Central memory CD8-positive, alpha-beta T cell (primary cell): ENCODE data around the gene KIF1A.
"Not testable (repeated sequence)": the region's sequence is repeated elsewhere in the genome, so short reads cannot be mapped to it uniquely, and the experiment has no call there.

Experiments
- ATAC-seq: fragments of 150-1000 bp; cut with Tn5 transposase; replicated peaks from 2 replicates; pipeline ENCODE4 v1.10.0; 2022; ENCODE audit warnings: mild to moderate bottlenecking, moderate FRiP score, moderate number of reproducible peaks; ENCODE audit not compliant: poor library complexity, severe bottlenecking; ENCODE audit errors: extremely low read depth
- DNase-seq, 2 donors: peaks; one replicate each; pipeline ENCODE4 v3.0.0; 2021; ENCODE audit warnings: low spot score in 2 of 2
- H3K27ac Mint-ChIP-seq: one replicate; pipeline ENCODE4 v1.8.0; 2022; ENCODE audit warnings: low read depth, mild to moderate bottlenecking, moderate library complexity, mixed read lengths
- H3K27me3 Mint-ChIP-seq: one replicate; pipeline ENCODE4 v1.8.0; 2022; ENCODE audit warnings: mixed read lengths
- H3K36me3 Mint-ChIP-seq: one replicate; pipeline ENCODE4 v1.8.0; 2022; ENCODE audit warnings: mild to moderate bottlenecking, moderate library complexity, mixed read lengths; ENCODE audit not compliant: insufficient read depth
- H3K4me1 Mint-ChIP-seq: one replicate; pipeline ENCODE4 v1.8.0; 2022; ENCODE audit warnings: mixed read lengths
- H3K4me3 Mint-ChIP-seq: one replicate; pipeline ENCODE4 v1.8.0; 2022; ENCODE audit warnings: mild to moderate bottlenecking, moderate library complexity, mixed read lengths
- H3K9me3 Mint-ChIP-seq: one replicate; pipeline ENCODE4 v1.8.0; 2022; ENCODE audit warnings: mixed read lengths

The KIF1A gene

DNA sequence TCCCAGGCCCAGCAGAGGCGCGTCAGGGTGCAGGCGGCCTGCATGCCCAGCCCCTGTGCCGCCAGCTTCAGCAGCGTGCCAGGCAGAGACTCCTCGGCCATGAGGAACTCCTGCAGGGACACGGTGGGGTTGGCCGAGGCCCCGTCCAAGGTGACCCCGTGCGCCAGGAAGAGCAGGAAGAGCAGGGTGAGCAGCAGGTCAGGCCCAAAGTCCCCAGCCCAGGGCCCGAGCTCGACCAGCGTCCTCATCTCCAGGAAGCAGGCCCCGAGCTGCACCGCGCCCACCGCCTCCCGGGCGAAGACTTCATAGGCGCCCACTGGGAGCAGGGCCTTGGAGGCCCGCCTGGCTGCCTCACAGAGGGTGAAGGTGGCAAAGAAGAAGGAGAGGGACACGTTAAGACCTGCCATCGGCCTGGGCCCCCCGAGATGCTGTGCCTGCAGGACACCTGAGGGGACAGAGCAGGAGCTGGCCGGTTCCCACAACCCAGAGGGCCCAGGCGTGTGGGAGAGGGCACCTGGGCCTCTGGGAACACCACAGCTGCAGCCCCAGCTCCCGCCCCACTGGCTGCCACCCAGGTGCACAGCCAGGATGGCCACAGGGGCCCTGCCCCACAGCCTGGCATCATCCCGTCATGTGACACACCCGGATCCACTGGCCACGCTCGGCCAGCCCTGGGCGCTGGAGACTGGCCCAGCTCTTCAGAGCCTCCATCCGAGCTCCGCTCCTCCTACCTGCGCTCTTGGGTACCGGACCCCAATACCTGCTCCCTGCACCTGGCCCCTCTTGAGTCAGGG is 137.4 kb downstream of the KIF1A start, which contains the start of gene AQP12B:
AQP12B (minus strand) TSS at position 455 of the 794 bp plus-strand sequence; CDS start at position 407, 48 bp downstream.
- not testable (repeated sequence) for H3K9me3 Mint-ChIP-seq
- peak within 1 kb of the TSS; percentile 80 for H3K27ac Mint-ChIP-seq

DNA sequence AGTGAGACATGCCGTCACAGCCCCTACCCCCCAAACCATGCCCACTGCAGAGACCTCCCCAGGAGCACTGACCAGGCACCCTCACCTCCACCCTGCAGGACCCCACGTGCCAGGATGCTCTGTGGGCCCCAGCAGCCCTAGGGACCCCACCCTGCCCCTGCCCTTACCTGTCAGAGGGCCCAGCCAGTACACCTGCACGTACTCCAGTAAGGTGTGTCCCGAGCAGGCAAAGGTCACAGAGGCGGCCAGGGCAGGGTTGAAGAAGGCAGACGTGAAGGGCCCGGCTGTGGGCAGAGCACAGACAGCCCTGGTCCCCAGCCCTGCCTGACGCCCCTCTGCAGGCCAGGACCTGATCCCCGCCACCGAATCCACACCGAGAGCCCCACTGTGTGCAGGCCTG is 139.8 kb downstream of the KIF1A start:
- DNase-seq, H3K4me1 Mint-ChIP-seq, H3K27ac Mint-ChIP-seq, ATAC-seq, H3K9me3 Mint-ChIP-seq, H3K27me3 Mint-ChIP-seq, H3K4me3 Mint-ChIP-seq, H3K36me3 Mint-ChIP-seq: not testable (repeated sequence)

More for the DNA sequence above, 137.4 kb downstream of the KIF1A start, which contains the start of gene AQP12B:
- Mint-ChIP-seq H3K4me3 (peak within 1 kb of the TSS; percentile 62), H3K4me1 (peaks cover 16% of the 10 kb centered on the region)
- not testable (repeated sequence) for ATAC-seq, DNase-seq, H3K27me3 Mint-ChIP-seq, H3K36me3 Mint-ChIP-seq

- not testable (repeated sequence) for H3K4me3 Mint-ChIP-seq, H3K27me3 Mint-ChIP-seq, H3K9me3 Mint-ChIP-seq, H3K4me1 Mint-ChIP-seq, H3K27ac Mint-ChIP-seq, H3K36me3 Mint-ChIP-seq, DNase-seq, ATAC-seq
These were observed 141.1 kb downstream of the KIF1A start for GRCh38 chr2:240678909-240679308.

DNA sequence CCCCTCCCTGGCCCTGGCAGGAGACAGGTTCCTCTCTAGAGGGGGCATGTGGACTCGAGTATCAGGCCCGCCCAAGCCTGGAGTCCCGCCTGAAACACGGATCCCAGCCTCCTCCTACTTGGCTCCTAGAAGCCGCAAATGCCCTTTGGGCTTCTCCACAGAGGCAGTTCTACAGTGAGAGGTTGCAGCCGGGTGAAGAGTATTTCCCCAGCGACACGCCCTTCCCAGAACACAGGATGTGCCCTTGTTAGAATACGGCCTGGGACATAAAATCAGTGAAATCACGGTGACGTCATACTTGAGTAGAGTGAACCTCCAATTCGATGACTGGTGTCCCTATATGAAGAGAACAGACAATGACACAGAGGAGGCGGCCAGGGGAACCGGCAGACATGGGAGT is 142.0 kb downstream of the KIF1A start:
- not testable (repeated sequence) for H3K36me3 Mint-ChIP-seq, H3K4me1 Mint-ChIP-seq, ATAC-seq

DNA sequence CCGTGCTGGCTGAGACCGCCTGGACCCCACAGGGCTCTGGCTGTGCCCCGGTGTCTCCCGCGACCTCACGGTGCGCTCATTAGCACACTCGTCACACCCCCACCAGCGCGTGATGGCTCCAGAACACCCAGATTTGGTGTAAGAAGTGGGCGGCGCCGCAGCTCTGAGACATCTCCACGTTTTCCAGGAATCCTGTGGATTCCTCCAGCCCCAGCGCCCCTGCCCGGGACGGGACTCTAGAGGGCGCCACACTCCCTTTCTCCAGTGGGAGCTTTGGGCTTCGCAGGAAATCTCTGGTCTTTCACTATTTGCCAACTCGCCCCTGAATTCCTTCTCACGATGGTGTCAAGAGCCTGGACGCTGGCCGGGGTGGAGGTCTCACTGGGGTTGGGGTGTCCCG is 144.7 kb downstream of the KIF1A start:
- ATAC-seq, H3K27me3 Mint-ChIP-seq, DNase-seq, H3K4me1 Mint-ChIP-seq, H3K27ac Mint-ChIP-seq, H3K36me3 Mint-ChIP-seq, H3K4me3 Mint-ChIP-seq, H3K9me3 Mint-ChIP-seq: not testable (repeated sequence)

More for the DNA sequence above, 142.0 kb downstream of the KIF1A start:
- H3K27me3 Mint-ChIP-seq, DNase-seq, H3K27ac Mint-ChIP-seq, H3K9me3 Mint-ChIP-seq, H3K4me3 Mint-ChIP-seq: not testable (repeated sequence)

- H3K27me3 Mint-ChIP-seq, H3K9me3 Mint-ChIP-seq, ATAC-seq, DNase-seq, H3K4me1 Mint-ChIP-seq, H3K4me3 Mint-ChIP-seq, H3K36me3 Mint-ChIP-seq: not testable (repeated sequence)
- H3K27ac Mint-ChIP-seq, result peak overlapping the region; percentile 39
These were observed 145.4 kb downstream of the KIF1A start for GRCh38 chr2:240674461-240675184.

- no peak overlapping the region for H3K4me3 Mint-ChIP-seq
These were observed 147.3 kb downstream of the KIF1A start for GRCh38 chr2:240672701-240673190.

GRCh38 chr2:240672076-240672700 is 147.8 kb downstream of the KIF1A start:
- H3K27ac Mint-ChIP-seq, result no peak overlapping the region
- no peaks in the 10 kb centered on the region for H3K9me3 Mint-ChIP-seq
- H3K27me3 Mint-ChIP-seq, result peaks cover 14% of the 10 kb centered on the region
- no peak overlapping the region for H3K4me3 Mint-ChIP-seq
- no peak for DNase-seq
- no peaks in the 10 kb centered on the region for H3K4me1 Mint-ChIP-seq
- no peak for ATAC-seq
- H3K36me3 Mint-ChIP-seq, result no peaks in the 10 kb centered on the region

More at GRCh38 chr2:240672701-240673190, 147.3 kb downstream of the KIF1A start:
- no peaks in the 10 kb centered on the region for H3K36me3 Mint-ChIP-seq
- H3K27me3 Mint-ChIP-seq, result peaks cover 10% of the 10 kb centered on the region
- H3K9me3 Mint-ChIP-seq, result no peaks in the 10 kb centered on the region
- ATAC-seq (no peak), DNase-seq (no peak)
- no peaks in the 10 kb centered on the region for H3K4me1 Mint-ChIP-seq
- H3K27ac Mint-ChIP-seq, result no peak overlapping the region

DNA sequence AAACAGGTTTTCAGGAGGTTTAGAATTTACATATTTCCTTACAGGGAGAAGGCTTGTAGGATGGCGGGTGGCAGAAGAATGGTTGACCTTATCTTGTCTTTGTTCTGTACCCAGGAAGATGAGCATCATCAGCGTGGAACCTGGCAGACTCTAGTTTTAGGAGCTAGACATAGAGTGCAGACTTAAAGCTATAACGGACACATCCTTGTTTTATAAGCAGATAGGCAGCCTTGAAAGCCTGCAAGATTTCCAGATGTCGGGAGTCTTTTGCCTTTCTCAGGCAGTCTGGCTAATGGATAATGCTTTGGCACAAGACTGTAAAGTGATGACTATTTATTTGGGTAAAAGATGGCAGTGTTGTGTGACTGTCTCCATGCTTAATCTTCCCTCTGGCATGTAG is 149.1 kb downstream of the KIF1A start:
- Mint-ChIP-seq H3K27me3 (peaks cover 27% of the 10 kb centered on the region), H3K9me3 (no peaks in the 10 kb centered on the region), H3K4me3 (no peak overlapping the region), H3K27ac (no peak overlapping the region), H3K36me3 (no peaks in the 10 kb centered on the region), H3K4me1 (no peaks in the 10 kb centered on the region)
- DNase-seq, result no peak
- ATAC-seq, result no peak

GRCh38 chr2:240670402-240670801 is 149.6 kb downstream of the KIF1A start:
- Mint-ChIP-seq H3K4me1 (no peaks in the 10 kb centered on the region), H3K27me3 (peaks cover 32% of the 10 kb centered on the region), H3K36me3 (no peaks in the 10 kb centered on the region), H3K4me3 (no peak overlapping the region), H3K27ac (no peak overlapping the region), H3K9me3 (no peaks in the 10 kb centered on the region)
- ATAC-seq (no peak), DNase-seq (no peak)

- H3K9me3 Mint-ChIP-seq, result no peaks in the 10 kb centered on the region
- no peaks in the 10 kb centered on the region for H3K36me3 Mint-ChIP-seq
- DNase-seq, result no peak
- H3K27me3 Mint-ChIP-seq, result peaks cover 38% of the 10 kb centered on the region
- H3K4me3 Mint-ChIP-seq, result no peak overlapping the region
- ATAC-seq, result no peak
- no peak overlapping the region for H3K27ac Mint-ChIP-seq
- H3K4me1 Mint-ChIP-seq, result no peaks in the 10 kb centered on the region
These were observed 155.4 kb downstream of the KIF1A start for GRCh38 chr2:240664622-240665021.
